Calu3 (cell line): ENCODE results near the gene KPRP. TPM values are rescaled to one million over a fixed set of nuclear protein-coding genes. Genes with fewer than 3 reads are reported as not detected.
A peak's percentile ranks its signal among the peaks of the same experiment; 100 is the strongest.

Source experiments
- BruUV-seq: library from RNA; stranded (reverse); fragments of 400-500 nt; replicated peaks from 2 replicates; lab custom pipeline; 2021; lab: Mats Ljungman, UMichigan
- CTCF ChIA-PET: fragments of 300-600 bp; sonication (Branson Sonifier 250); formaldehyde crosslinking; loops from one replicate; lab custom pipeline; 2022; ENCODE audit warnings: antibody characterized with exemption; lab: Charles Lee
- DNase-seq: peaks from one replicate; pipeline ENCODE4 v3.0.0; 2022
- H3K27ac Mint-ChIP-seq: one replicate; pipeline ENCODE4 v1.8.0; 2022; ENCODE audit warnings: mixed read lengths; ENCODE audit not compliant: unreplicated experiment
- H3K27me3 Mint-ChIP-seq: one replicate; pipeline ENCODE4 v1.8.0; 2022; ENCODE audit warnings: mixed read lengths; ENCODE audit not compliant: unreplicated experiment
- H3K36me3 Mint-ChIP-seq: one replicate; pipeline ENCODE4 v1.8.0; 2022; ENCODE audit warnings: mild to moderate bottlenecking, moderate library complexity, mixed read lengths; ENCODE audit not compliant: insufficient read depth, unreplicated experiment
- H3K4me1 Mint-ChIP-seq: one replicate; pipeline ENCODE4 v1.8.0; 2022; ENCODE audit warnings: mild to moderate bottlenecking, low read depth, mixed read lengths; ENCODE audit not compliant: unreplicated experiment
- H3K4me3 Mint-ChIP-seq: one replicate; pipeline ENCODE4 v1.8.0; 2022; ENCODE audit warnings: mild to moderate bottlenecking, low read depth, moderate library complexity, mixed read lengths; ENCODE audit not compliant: unreplicated experiment
- H3K9me3 Mint-ChIP-seq: one replicate; pipeline ENCODE4 v1.8.0; 2022; ENCODE audit warnings: low read depth, mixed read lengths; ENCODE audit not compliant: unreplicated experiment
- CTCF ChIP-seq: fragments of 200-600 bp; IDR thresholded peaks from one replicate; pipeline ENCODE4 v1.8.0; 2022; ENCODE audit warnings: antibody characterized with exemption; ENCODE audit not compliant: unreplicated experiment
- intact Hi-C: fragments of 100-400 bp; cut with micrococcal nuclease; formaldehyde crosslinking; loops from one replicate; pipeline ENCODE4 v1.10.0; 2022; ENCODE audit not compliant: unreplicated experiment
- total RNA-seq: library from RNA; stranded (reverse); gene quantifications from 2 replicates; pipeline ENCODE4 v1.2.3, GENCODE V29; 2022

KPRP gene
- total RNA-seq, 1 experiment from 2014 or later = not detected

DNA sequence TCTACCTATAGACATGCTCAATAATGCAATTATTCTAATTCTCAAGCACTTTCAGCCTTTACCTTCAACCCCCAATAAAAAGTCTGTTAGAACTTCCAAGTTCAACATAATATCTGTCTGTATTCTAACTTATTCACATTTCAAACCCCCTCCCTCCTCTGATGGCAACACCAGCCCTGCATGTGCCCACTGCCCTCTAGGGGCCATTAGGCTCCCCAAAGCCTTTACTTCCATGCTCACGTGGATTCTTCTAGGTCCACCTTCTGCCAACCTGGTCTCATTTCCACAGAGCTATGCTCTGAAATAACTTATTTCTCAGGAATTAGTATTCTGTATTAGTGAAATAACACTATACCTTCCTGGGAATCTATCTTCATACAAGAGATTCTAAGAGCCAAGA is 22.2 kb upstream of the KPRP start:
- DNase-seq = peak; percentile 12
- H3K36me3 Mint-ChIP-seq = no peaks in the 10 kb centered on the region
- peaks cover 79% of the 10 kb centered on the region for H3K27me3 Mint-ChIP-seq
- H3K4me1 Mint-ChIP-seq = no peaks in the 10 kb centered on the region
- no TSS peak for BruUV-seq
- peak; percentile 40 for TF ChIP-seq CTCF
- no peak overlapping the region for H3K27ac Mint-ChIP-seq
- intact Hi-C loops = loop anchor here (10.0 kb wide), 1 partner anchor 81 kb away; no protein-coding TSS in a partner anchor
- CTCF ChIA-PET = no interaction called here
- H3K4me3 Mint-ChIP-seq = no peak overlapping the region
- H3K9me3 Mint-ChIP-seq = no peaks in the 10 kb centered on the region

- peaks cover 88% of the 10 kb centered on the region for H3K27me3 Mint-ChIP-seq
- no peaks in the 10 kb centered on the region for H3K36me3 Mint-ChIP-seq
- DNase-seq = no peak
- intact Hi-C loops = loop anchor here (10.0 kb wide), 1 partner anchor 83 kb away; no protein-coding TSS in a partner anchor
- BruUV-seq = no TSS peak
- TF ChIP-seq CTCF = no peak
- CTCF ChIA-PET = no interaction called here
- H3K4me1 Mint-ChIP-seq = no peaks in the 10 kb centered on the region
- no peak overlapping the region for H3K4me3 Mint-ChIP-seq
- no peaks in the 10 kb centered on the region for H3K9me3 Mint-ChIP-seq
- no peak overlapping the region for H3K27ac Mint-ChIP-seq
These were observed 19.8 kb upstream of the KPRP start for GRCh38 chr1:152737997-152738396.

DNA sequence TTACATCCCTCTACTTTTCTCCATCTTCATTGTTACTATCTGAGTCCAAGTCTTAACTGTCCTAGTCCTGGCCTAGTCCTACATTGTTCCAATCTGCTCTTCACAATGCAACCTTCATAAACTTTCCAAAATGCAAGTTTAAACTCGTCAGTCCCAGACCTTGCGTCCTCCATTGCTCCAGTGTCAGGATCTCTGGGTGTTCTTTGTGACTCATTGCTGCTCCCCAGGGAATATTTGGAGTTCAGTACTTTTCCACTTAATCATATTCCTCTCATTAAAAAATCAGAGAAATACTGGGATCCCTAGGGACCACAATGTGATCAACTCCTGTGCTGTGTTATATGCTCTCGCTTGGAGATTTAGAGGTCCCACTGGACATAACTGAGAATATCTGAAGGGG is 18.0 kb upstream of the KPRP start:
- TF ChIP-seq CTCF = no peak
- Mint-ChIP-seq H3K27me3 (peaks cover 88% of the 10 kb centered on the region), H3K4me1 (no peaks in the 10 kb centered on the region), H3K4me3 (no peak overlapping the region), H3K36me3 (no peaks in the 10 kb centered on the region), H3K9me3 (no peaks in the 10 kb centered on the region), H3K27ac (no peak overlapping the region)
- CTCF ChIA-PET = no interaction called here
- intact Hi-C loops = loop anchor here (10.0 kb wide), 3 partner anchors 85 to 485 kb away; no protein-coding TSS in a partner anchor
- BruUV-seq = no TSS peak
- DNase-seq = no peak

GRCh38 chr1:152741656-152742055 is 16.2 kb upstream of the KPRP start:
- no peak for TF ChIP-seq CTCF
- H3K36me3 Mint-ChIP-seq = peaks cover 4% of the 10 kb centered on the region
- no peaks in the 10 kb centered on the region for H3K9me3 Mint-ChIP-seq
- CTCF ChIA-PET = no interaction called here
- DNase-seq = no peak
- H3K4me3 Mint-ChIP-seq = no peak overlapping the region
- no peak overlapping the region for H3K27ac Mint-ChIP-seq
- BruUV-seq = no TSS peak
- intact Hi-C loops = loop anchor here (10.0 kb wide), 2 partner anchors 247 to 483 kb away; no protein-coding TSS in a partner anchor
- H3K4me1 Mint-ChIP-seq = peaks cover 10% of the 10 kb centered on the region
- peaks cover 77% of the 10 kb centered on the region for H3K27me3 Mint-ChIP-seq
